GM19043 (cell line): ENCODE measurements around the gene CYP8B1.
"Not testable (repeated sequence)": the region's sequence is repeated elsewhere in the genome, so short reads cannot be mapped to it uniquely, and the experiment has no call there.

Experiments
- ATAC-seq: cut with Tn5 transposase; IDR thresholded peaks from one replicate; pipeline ENCODE4 v1.9.1; 2021; ENCODE audit warnings: low read depth; ENCODE audit not compliant: unreplicated experiment

The CYP8B1 gene

DNA sequence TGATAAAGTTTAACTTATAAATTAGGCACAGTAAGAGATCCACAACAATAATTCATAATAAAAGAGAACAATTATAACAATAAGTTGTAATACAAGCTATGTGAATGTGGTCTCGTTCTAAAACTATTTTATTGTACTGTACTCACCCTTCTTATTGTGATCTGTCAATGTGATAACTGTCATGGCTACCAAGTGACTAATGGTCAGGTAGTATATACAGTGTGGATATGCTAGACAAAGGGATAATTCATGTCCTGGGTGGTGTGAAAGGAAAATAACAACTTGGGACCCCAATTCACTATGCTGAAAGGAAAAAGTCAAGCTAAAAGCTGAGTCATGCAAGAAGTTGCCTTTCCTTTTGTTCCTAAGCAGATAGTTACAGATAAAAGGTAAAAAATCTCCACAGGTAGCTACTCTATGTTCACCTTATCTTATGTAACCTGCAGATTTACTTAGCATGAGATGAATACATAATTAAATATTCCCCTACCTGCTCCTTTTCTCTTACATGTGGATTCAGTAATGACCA is 10.7 kb upstream of the CYP8B1 start:
- ATAC-seq: no peak

GRCh38 chr3:42884324-42884723 is 8.6 kb upstream of the CYP8B1 start:
- no peak for ATAC-seq

DNA sequence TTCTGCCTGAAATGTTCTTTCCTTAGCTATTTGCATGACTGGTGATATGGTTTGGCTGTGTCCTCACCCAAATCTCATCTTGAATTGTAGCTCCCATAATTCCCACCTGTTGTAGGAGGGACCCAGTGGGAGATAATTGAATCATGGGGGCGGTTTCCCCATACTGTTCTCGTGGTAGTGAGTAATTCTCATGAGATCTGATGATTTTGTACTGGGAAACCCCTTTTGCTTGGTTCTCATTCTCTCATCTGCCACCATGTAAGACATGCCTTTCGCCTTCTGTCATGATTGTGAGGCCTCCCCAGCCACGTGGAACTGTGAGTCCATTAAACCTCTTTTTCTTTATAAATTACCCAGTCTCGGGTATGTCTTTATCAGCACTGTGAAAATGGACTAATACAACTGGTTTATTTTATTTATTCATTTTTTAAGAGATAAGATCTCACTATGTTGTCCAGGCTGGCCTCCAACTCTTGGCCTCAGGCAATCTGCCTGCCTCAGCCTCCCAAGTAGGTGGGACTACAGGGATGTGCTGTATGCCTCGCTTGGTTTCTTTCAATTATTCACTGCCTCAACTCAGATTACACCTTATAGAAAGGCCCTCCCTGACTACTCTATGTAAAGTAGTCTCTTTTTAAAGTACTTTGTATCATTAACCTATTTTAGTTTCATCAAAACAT is 7.7 kb upstream of the CYP8B1 start:
- ATAC-seq: not testable (repeated sequence)

- ATAC-seq: peak; percentile 98
Observed at GRCh38 chr3:42880601-42881451, 5.1 kb upstream of the CYP8B1 start.

DNA sequence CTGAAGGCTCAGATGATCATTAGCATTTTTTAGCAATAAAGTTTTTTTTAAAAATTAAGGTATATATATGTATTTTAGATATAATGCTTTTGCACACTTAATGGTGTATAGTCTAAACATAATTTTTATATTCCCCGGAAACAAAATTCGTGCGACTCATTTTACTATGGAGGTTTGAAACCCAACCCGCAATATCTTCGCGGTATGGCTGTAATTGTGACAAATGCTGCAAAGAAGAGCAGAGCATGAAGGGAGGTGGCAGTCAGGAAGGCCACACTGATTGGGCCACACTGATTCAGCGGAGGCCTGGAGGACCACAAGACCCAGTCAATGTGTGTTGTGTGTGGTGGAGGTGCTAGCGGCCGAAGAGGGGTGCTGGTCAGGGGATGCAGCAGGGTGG is 4.5 kb upstream of the CYP8B1 start:
- no peak for ATAC-seq

DNA sequence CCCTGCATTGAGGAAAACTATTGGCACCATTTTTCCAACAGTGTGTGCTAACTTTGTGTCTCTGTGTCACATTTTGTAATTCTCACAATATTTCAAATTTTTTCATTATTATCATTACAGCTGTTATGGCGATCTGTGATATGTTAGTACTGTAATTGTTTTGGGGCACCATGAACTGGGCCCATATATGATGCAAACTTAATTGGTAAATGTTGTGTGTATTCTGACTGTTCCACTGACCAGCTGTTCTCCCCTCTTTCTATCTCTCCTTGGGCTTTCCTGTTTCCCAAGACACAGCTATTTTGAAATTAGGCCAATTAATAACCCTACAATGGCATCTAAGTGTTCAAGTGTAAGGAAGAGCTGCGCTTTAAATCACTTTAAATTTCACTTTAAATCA is 2.2 kb upstream of the CYP8B1 start:
- no peak for ATAC-seq

- no peak for ATAC-seq
Observed at GRCh38 chr3:42876940-42877720, 1.5 kb upstream of the CYP8B1 start.

DNA sequence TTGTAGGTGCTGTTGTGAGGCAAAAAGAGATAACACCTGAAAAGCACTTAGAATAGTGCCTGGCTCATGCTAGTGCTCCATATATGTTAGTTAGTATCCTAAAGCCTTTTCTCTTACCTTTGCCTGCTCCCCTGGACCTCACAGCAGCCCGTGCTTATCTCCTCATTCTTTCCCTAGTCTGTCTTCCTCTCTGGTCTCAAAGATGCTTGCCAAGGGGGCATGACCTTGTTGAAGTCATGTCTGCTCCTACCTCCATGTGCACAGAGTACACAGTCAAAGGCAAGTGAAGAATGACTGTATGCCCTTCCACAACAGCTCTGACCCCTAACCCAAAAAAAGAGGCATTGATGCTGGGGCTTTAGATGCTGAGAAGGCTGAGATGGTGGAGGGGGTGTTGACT is 722 bp upstream of the CYP8B1 start:
- no peak for ATAC-seq

DNA sequence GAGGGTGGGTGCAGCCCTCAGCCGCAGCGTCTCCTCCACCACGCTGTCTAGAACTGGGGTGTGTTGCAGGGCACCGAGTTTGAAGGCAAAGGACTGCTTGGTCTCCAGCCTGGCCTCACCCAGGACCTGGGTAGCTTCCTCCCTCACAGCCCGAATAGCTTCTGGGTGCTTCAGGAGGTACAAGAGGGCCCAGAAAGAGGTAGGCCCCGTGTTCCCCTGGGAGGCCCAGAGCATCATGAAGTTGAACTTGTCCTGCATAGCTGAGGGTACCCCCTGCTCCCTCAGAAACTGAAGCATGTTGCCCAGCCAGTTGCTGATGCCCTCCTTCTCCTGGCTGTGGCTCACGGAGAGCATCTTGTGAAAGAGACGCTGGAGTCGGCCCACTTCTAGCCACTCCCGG is 930 bp downstream of the CYP8B1 start:
- ATAC-seq: no peak

- ATAC-seq: no peak
Observed at GRCh38 chr3:42873221-42873982, 2.3 kb downstream of the CYP8B1 start.

- ATAC-seq: no peak
Observed at GRCh38 chr3:42872718-42873117, 3.0 kb downstream of the CYP8B1 start.

DNA sequence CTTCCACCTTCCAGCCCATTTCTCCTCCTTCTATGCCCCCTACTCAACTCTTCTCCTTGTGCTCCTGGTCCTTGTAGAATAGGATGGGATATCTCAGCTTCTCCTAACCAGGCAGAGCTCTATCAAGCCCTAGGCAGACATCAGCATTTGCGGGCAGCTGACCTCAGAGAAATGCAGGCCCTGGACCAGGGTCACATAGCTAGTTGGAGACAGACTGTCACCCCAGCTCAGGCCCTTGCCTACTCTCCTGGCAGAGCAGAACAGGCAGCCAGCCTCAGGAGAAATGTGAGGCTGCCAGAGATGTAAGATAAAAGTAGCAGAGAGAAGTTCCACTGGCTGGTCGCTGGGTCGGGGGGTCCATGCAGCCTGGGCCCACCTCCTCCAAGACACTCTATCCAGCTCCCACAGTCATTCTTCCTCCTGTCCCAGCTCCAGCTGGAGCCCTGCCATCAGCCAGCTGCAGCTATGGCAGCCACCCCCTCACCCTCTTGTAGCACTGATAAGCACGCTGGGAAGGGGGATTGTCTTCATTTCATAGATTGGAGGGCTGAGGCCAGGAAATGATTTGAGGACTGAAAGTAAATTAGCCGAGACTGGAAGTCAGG is 4.0 kb downstream of the CYP8B1 start:
- no peak for ATAC-seq

GRCh38 chr3:42868841-42869240 is 6.8 kb downstream of the CYP8B1 start:
- ATAC-seq: no peak

DNA sequence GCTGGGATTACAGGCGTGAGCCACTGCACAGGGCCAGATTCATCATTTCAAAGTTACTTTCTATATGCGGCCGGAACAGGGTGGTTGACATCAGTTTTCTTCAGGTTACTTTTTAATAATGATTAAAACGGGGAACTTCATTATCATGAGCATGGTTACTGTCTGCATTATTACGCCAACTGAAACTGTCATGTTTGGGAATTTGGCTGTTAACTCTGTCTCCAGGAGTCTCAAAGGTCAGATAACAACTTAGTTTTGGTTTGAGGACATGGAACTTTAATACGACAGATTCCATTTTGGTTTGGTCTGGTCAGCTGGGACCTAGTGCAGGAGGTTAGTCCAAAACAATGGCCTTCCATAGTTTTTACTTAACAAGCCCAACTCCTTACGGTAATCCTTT is 8.5 kb downstream of the CYP8B1 start:
- no peak for ATAC-seq

- ATAC-seq: no peak
Observed at GRCh38 chr3:42865256-42865655, 10.4 kb downstream of the CYP8B1 start.

GRCh38 chr3:42864321-42864950 is 11.2 kb downstream of the CYP8B1 start:
- no peak for ATAC-seq

DNA sequence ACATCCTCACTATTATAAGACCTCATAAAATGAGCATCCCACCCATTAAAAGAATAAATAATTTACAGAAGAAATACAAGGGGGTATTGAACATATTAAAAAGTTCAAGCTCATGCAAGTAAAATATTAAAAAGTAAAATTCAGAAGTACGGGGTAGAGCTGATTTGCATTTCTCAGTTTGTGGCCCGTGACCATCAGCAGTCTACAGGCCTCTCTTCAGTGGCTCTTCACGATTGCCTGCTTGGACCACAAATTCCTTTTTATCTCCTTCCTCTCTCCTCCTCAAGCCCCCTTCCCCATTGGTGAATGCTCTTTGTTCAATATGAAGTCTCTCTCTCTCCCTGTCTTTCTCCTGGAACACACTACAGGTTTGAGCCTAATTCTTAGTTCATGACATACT is 19.1 kb downstream of the CYP8B1 start:
- no peak for ATAC-seq

- no peak for ATAC-seq
Observed at GRCh38 chr3:42855547-42856380, 19.9 kb downstream of the CYP8B1 start.

DNA sequence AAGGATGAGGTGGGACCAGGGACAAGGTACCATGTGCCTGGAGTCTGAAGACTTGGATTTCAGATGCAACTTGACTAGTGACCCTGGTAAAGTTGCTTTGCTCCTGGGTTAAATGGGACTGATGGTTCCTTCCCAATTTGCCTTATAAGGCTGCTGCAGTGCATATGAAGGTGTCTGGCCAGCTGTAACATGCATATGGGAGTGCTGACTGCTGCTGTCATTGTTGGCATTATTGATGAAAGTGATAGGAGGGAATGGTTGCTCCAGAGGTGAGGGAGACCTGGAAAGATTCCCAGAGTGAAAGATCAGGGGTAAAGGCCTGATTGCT is 20.5 kb downstream of the CYP8B1 start:
- ATAC-seq: no peak
